Stimulated activated CD4-positive, alpha-beta T cell treated with anti-CD3 and anti-CD28 coated beads, TNF-alpha, amount 100 ng/mL, for 1 hour (primary cell): ENCODE results near the gene CBR3.

ENCODE experiments used
- DNase-seq, 3 donors: peaks; one replicate each; pipeline ENCODE4 v3.0.0-alpha.2; 2020; ENCODE audit warnings: low read depth in 3 of 3, low spot score in 1 of 3

CBR3 gene

DNA sequence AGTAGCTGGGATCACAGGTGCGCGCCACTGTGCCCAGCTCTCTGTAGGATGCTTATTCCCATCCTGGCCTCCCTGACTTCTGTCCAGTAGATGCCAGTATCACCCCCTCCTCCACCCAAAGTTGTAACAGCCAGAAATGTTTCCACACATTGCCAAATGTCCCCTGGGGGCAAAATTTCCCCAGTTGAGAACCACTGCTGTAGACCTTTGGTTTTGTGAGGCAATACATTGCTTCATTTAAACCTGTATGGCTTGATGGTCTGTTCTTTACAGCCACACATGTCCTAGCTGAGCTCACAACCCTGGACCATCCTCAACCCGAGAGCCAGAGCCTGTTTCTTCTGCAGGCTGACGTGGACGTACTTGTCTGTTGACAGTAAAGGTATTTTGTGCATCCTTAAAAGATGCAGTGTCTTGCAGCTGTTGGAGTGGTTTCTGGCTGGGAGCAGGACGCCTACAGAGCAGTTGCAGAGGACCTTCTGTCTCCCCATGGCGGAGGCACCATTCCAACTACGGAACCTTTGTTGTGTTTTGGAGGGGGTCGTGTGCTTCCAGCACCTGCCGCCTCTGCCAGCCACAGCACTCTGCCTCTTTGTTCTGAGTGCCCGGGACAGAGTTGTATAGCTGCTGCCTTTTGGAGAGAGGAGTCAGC is 48.4 kb downstream of the CBR3 start:
- no peak for DNase-seq

DNA sequence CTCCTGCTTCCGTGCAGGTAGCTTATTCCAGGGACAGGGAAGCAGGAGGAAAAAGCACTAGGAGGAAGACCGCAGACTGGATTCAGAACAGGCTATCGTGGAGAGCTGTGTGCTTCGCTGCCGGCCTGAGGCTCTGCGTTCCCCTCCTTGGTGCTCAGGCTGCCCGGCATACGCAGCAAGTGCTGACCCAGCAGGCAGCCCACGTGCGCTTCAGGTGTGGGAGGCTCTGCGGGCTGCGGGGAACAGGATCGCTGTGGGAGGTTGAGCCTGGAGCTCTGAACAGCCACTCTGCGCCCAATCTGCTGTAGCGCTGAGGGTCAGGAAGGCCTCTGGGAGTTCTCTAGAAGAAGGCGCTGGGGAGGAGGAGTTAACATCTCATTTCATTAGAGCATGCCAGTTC is 49.7 kb downstream of the CBR3 start:
- no peak for DNase-seq

DNA sequence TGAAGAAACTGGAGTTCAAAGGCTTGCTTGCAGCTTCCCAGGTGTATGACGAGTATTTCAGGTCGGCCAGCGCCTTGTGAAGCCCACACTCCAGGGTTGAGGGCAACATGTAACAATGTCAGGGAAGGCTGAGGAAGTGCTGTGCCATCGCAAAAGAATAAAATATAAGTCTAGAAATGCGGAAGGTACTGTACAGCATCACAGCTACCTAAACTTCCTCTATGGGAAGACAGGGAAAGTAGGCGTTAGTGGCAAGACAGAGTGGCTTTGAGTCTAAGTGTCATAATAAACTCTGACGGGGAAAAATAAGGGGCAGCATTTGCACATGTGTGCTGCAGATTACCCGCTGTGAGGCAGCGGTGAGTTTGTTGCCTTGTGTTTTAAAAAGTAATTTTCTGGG is 50.6 kb downstream of the CBR3 start:
- DNase-seq: no peak

DNA sequence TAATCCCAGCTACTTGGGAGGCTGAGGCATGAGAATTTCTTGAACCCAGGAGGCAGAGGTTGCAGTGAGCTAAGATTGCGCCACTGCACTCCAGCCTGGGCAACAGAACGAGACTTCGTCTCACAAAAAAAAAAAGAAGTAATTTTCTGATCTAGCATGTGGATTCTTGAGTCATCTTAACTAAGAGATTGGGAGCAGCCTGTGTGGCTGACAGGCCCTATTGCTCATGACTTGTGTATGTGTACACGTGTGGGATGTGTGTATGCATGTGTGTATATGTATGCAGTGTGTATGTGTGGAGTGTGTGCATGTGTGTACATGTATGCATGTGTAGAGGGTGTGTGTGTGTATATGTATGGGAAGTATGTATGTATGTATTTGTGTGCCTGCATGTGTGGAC is 51.2 kb downstream of the CBR3 start:
- DNase-seq: no peak

DNA sequence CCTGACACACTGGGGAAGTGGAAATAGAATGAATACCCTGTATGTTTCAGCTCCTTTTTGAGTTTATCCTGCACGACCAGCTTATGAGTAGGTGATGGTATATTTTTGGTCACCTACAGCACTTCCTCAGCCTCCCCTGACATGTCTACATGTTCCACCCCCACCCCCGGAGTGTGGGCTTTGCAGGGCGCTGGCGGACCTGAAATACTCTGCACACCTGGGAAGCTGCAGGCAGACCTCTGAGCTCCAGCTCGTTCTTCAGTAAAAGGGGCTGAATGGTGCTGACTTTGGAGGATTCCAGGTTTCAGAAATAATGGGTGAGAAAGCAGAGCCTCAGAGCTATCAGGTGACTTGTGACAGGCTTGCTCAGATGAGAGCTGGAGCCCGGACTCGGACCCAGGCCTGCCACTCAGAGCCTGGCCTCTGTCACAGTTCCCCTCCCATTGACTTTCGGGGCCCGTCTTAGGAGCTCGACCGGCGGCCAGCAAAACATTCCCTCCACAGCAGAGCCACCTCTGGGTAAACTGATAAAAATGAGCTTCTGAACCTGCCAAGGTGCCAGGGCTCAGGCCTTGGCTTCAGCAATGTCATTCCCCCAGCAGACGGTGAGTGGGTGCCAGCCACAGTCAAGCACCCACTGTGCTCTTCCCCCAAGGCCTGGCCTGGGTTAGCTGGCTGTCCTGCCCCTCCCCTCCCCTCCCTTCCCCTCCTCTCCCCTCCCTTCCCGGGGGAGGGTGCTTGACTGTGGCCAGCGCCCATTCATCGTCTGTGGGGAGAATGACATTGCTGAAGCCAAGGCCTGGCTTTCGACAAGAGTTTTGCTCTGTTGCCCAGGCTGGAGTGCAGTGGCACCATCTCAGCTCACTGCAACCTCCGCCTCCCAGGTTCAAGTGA is 51.9 kb downstream of the CBR3 start:
- no peak for DNase-seq

DNA sequence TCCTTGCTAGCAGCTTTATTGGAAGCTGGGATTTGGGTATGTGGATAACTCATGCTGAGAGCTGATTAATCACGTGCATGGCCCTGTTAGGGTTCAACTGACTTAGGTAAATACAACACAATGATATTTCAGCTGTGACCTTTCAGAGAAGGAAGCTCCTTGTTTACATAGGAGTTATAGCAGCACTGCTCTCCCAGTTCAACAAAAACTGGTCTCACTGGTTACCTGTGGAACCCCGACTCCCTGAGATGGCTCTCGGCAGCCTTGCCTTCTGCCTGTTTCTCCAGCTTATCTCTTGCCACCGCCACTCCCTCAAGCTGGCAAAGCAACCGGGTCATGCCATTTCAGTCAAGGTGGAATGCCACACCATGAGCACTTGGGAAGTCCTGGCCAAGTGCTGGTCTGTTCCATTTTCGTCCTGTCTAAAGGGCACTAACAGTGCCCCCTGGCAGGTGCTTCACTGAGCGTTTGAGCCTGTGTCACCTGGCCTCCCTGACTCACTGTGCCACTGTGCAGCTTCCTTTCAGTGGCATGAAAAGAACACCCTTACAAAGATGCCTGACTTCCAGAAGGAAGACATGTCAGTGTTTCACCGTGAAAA is 53.3 kb downstream of the CBR3 start:
- DNase-seq: no peak

DNA sequence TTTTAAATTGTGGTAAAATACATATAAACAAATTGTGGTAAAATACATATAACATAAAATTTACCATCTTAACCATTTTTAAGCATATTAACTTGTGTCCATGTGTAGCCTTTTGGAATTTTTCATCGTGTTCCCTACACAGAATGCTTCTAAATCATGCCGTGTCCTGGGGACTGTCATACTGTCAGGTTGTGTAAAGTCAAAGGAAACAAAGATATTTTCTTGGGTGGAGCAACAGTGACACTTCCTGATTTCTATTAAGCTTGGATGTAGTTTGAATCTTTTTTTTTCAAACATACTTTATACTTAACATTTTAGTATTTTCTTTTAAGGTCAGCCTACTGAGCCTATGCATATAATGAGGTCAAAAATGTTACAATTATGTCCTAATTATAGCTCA is 54.1 kb downstream of the CBR3 start:
- no peak for DNase-seq

DNA sequence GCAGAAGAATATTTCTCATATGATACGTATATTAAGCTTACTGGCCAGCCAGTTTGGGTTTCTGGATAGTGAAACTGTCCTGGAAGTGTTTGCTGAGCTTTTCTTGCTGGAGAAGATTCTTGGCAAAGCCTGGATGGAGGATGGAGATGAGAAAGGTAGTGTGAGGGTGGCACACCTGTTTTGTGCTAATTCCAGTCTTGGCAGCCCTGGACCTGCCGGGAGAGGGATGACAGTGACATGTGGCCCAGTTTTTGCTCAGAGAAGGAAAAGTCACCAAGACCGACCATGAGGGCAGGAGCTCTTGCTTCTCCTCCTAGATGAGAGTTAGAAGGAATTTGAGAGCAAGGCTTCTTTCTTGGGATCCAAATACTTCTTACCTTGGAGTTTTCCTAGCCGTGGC is 55.9 kb downstream of the CBR3 start:
- DNase-seq: no peak

DNA sequence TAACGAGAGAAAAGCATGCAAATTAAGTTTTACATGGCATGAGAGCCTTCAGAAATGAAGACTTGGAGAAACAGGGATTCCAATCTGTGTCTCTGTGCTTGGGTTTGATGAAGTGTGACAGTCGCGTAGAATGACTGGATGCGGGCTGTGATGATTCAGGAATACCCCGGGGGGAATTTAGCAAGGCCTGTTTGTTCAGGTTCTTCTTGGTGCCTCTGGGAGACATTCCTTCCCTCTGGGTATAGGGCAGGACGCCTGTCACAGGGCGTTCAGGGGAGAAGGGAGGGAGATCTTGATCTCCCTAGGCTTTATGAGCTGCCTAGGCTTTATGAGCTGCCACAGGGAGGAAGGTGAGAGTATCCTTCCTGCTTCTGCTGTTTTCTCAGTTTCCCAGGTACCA is 58.3 kb downstream of the CBR3 start:
- no peak for DNase-seq

DNA sequence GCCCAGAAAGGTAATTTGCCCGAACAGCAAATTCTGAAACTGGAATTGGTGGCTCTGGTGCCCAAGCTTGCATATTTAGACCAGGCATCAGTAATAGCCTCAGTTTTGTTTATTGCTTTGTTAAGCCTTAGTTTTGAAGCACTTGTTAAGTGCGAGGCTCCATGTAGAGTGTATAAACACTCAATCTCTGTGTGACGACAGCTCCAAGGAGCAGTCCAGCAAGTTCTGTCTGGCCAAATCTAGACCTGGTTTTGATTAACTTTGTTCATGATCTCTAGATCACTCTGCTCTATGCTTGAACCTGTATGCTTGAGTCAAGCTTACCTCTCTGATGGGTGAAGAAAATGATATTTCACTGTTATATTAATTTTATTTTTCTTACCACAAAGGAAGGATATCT is 59.1 kb downstream of the CBR3 start:
- DNase-seq: no peak

DNA sequence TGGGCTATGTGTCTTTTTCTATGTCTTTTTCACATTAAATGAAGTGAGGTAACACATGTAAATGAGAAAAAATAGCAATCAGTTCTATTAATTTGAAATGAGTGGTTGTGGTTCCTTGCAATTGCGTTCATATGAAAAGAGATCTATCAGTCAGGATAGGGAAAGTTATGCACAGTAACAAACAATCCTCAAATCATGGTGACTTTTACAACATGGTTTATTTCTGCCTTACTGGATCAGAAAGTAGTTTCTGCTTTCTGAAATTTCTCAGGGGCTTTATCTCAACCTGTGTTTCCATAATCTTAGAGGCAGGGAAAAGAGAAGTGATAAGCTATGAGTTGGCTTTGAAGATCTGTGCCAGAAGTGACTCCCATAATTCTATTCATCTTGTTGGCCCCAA is 60.7 kb downstream of the CBR3 start:
- no peak for DNase-seq
